ENCODE results near the gene PARD6G. TPM values are rescaled to one million over a fixed set of nuclear protein-coding genes. Genes with fewer than 3 reads are reported as not detected.

The PARD6G gene
- total and polyA plus RNA-seq, 10 of the 15 experiments (the other 5 are each of a cell fraction or from before 2014, with no cell fraction given) = 0.20 to 2.0 (median 0.60) TPM

DNA sequence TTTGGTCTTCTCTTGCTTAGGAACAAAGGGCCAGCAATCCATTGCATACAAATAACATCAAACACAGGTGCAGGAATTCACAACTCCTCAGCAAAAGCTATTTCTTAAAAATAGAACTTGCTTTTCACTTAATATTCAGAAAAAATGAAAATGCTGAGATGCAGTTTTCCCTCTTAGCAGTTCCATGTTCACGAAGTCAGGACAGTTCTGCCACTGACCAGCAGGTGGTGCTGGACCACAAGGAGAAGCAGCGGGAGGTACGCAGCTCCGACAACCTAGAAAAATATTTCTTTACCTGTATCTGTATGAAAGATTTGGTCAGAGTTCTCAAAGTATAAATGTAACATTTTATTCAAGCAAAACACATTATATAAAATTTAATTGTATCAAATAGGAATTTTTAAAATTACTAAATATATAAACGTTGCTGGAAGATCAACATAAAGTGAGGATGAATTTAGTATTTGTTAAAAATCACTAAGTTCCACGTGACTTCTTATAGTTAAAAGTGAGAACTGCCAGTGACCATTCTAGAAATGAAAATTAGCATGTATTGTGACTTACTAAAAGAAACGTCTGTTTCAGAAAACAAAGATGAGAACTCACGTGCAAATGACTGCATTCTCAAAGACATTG, 89.5 kb downstream of the PARD6G start (continued):
- no peak for TF ChIP-seq GABPA (IDR thresholded peaks at IDR 0.05; ENCODE audit: low read depth)
- TF ChIP-seq, protein P1, sequence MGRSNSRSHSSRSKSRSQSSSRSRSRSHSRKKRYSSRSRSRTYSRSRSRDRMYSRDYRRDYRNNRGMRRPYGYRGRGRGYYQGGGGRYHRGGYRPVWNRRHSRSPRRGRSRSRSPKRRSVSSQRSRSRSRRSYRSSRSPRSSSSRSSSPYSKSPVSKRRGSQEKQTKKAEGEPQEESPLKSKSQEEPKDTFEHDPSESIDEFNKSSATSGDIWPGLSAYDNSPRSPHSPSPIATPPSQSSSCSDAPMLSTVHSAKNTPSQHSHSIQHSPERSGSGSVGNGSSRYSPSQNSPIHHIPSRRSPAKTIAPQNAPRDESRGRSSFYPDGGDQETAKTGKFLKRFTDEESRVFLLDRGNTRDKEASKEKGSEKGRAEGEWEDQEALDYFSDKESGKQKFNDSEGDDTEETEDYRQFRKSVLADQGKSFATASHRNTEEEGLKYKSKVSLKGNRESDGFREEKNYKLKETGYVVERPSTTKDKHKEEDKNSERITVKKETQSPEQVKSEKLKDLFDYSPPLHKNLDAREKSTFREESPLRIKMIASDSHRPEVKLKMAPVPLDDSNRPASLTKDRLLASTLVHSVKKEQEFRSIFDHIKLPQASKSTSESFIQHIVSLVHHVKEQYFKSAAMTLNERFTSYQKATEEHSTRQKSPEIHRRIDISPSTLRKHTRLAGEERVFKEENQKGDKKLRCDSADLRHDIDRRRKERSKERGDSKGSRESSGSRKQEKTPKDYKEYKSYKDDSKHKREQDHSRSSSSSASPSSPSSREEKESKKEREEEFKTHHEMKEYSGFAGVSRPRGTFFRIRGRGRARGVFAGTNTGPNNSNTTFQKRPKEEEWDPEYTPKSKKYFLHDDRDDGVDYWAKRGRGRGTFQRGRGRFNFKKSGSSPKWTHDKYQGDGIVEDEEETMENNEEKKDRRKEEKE (IDR thresholded peaks at IDR 0.05) = no peak

DNA sequence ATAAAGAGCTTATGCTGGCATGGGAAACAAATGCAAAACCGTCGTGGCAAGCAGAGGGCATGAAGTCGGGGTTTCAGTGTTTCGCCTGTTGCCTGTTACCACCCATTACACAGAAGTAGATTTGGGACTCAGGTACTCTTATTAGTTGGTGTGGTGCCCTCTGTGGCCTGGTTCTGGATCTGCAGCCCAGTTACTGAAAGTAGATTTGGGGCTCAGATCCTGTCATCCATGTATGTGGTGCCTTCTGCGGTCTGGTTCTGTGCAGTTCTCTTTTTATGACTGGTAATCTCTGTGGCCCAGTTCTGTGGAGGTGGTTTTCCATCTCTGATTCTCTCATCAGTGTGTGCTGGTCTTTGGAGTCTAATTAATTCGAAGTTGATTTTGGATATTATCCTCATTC, 93.0 kb downstream of the PARD6G start:
- ChIA-PET CTCF (interaction anchor here (0.6 to 5.8 kb wide), 8 partner anchors 8 to 775 kb away, joined by 3 to 75 read pairs (median 4); partner anchors contain the start of gene RBFA), RAD21 (ENCODE audit: unreplicated experiment) (interaction anchor here (1.0 kb wide), 1 partner anchor 121 kb away, joined by 3 read pairs; no protein-coding TSS in a partner anchor), SMC1A (ENCODE audit: uncharacterized antibody, unreplicated experiment) (interaction anchor here (1.0 to 1.4 kb wide), 3 partner anchors 16 to 195 kb away, joined by 3 read pairs; no protein-coding TSS in a partner anchor), POLR2A (no interaction called here)
- DNase-seq (ENCODE audit: low read depth, low spot score) = peak; percentile 23
- Histone ChIP-seq H3K4me1 (ENCODE audit: control insufficient read depth, insufficient read depth, low read length) (peaks cover 5% of the 10 kb centered on the region), H3K27me3 (replicated peaks in 1 of 2; ENCODE audit: control insufficient read depth in 2 of 2, insufficient read depth in 2 of 2, low read length in 1 of 2) (no peaks in the 10 kb centered on the region), H3K79me2 (ENCODE audit: control insufficient read depth, insufficient read depth, low read length) (no peaks in the 10 kb centered on the region), H3K4me2 (ENCODE audit: control insufficient read depth, insufficient read depth) (no peak overlapping the region), H4K20me1 (ENCODE audit: control insufficient read depth, insufficient read depth) (no peaks in the 10 kb centered on the region), H3K9ac (ENCODE audit: control insufficient read depth, insufficient read depth, low read length) (no peak overlapping the region), H3K27ac (ENCODE audit: control insufficient read depth, insufficient read depth) (no peak overlapping the region), H3K36me3 (ENCODE audit: control insufficient read depth in 2 of 2, insufficient read depth in 2 of 2, low read length in 1 of 2) (no peaks in the 10 kb centered on the region), H3K9me3 (replicated peaks; ENCODE audit: control insufficient read depth, insufficient read depth, low read length) (no peaks in the 10 kb centered on the region), H2AFZ (ENCODE audit: control insufficient read depth, low read depth, low read length) (no peak overlapping the region), H3K4me3 (no peak overlapping the region)
- intact Hi-C loops (cut with micrococcal nuclease; ENCODE audit: unreplicated experiment) = loop anchor here (2.0 to 5.0 kb wide), 2 partner anchors 167 to 191 kb away; partner anchors contain the start of gene TXNL4A
- FAIRE-seq = peak; percentile 89
- no TSS peak for BruUV-seq (replicated peaks)
- 39% methylated on average over 6 of the region's 6 CpGs for WGBS (ENCODE audit: insufficient coverage, insufficient replicate concordance, low lambda C conversion rate, missing lambda C conversion rate)
- peak; percentile 92 for ATAC-seq
- in situ Hi-C loops (cut with MboI) = no loop called here
- no peak for TF ChIP-seq CHD2 (IDR thresholded peaks at IDR 0.05; ENCODE audit: borderline replicate concordance, low read depth, low read length)
- no peak for TF ChIP-seq CBX5 (IDR thresholded peaks at IDR 0.05; ENCODE audit: low read depth)
- TF ChIP-seq E4F1 (IDR thresholded peaks at IDR 0.05; ENCODE audit: borderline replicate concordance, partially characterized antibody) = no peak
- no peak for TF ChIP-seq ZNF274 (IDR thresholded peaks at IDR 0.05; ENCODE audit: insufficient read depth, insufficient read length)
- no peak for TF ChIP-seq TAF1 (IDR thresholded peaks at IDR 0.05; ENCODE audit: borderline replicate concordance, low read depth, low read length)
- TF ChIP-seq SP1 (IDR thresholded peaks at IDR 0.05; ENCODE audit: low read depth, low read length) = no peak
- TF ChIP-seq IKZF2 (IDR thresholded peaks at IDR 0.05) = peak; percentile 64 to 70
- TF ChIP-seq SMARCA5 (IDR thresholded peaks at IDR 0.05) = 0 out of 2 replicates have a peak, but pooled peaks have one; percentile 47
- peak; percentile 54; the same call in 1 of the 2 replicates for TF ChIP-seq SMC3 (IDR thresholded peaks at IDR 0.05; ENCODE audit: borderline replicate concordance, low read length)
- TF ChIP-seq SUZ12 (IDR thresholded peaks at IDR 0.05; ENCODE audit: unreplicated experiment) = no peak
- peak; percentile 28; the same call in 1 of the 2 replicates for TF ChIP-seq RELB (IDR thresholded peaks at IDR 0.05; ENCODE audit: low read depth)
- TF ChIP-seq MYB (IDR thresholded peaks at IDR 0.05; ENCODE audit: borderline replicate concordance, low read depth, low read length) = no peak
- peak; percentile 53 for TF ChIP-seq RAD21 (IDR thresholded peaks at IDR 0.05; ENCODE audit: insufficient read depth, low read depth, low read length)
- TF ChIP-seq RUNX3 (IDR thresholded peaks at IDR 0.05; ENCODE audit: low read length) = peak; percentile 57

Measured in GM12878 (cell line).